OCI-LY7 (cell line): ENCODE measurements around the gene PACSIN3. TPM values are rescaled to one million over a fixed set of nuclear protein-coding genes. Genes with fewer than 3 reads are reported as not detected.
A peak's percentile ranks its signal among the peaks of the same experiment; 100 is the strongest.

Source experiments
- BruUV-seq: library from RNA; stranded (reverse); fragments of 400-500 nt; replicated peaks from 2 replicates; lab custom pipeline; 2021; lab: Mats Ljungman, UMichigan
- CTCF ChIA-PET: fragments of 300-600 bp; sonication (Branson Sonifier 250); formaldehyde crosslinking; loops from one replicate; lab custom pipeline; 2022; ENCODE audit warnings: antibody characterized with exemption; ENCODE audit not compliant: unreplicated experiment; lab: Charles Lee
- POLR2A ChIA-PET: fragments of 300-600 bp; sonication (Branson Sonifier 250); formaldehyde crosslinking; loops from one replicate; lab custom pipeline; 2022; ENCODE audit warnings: antibody characterized with exemption; lab: Charles Lee
- DNase-seq: peaks from one replicate; pipeline ENCODE4 v3.0.0-alpha.2; 2015; ENCODE audit warnings: low spot score
- H2AFZ ChIP-seq: fragments of 200-600 bp; sonication (generic), shearing (Covaris generic); 2 replicates; pipeline ENCODE4 v1.6.1; 2014; ENCODE audit warnings: mild to moderate bottlenecking, antibody characterized with exemption, low read length, moderate library complexity
- H3K27ac ChIP-seq: fragments of 200-600 bp; sonication (generic); 2 replicates; pipeline ENCODE4 v1.5.1; 2014; ENCODE audit warnings: mixed run types, low read depth, mild to moderate bottlenecking, moderate library complexity, low read length, inconsistent platforms; ENCODE audit not compliant: poor library complexity, severe bottlenecking
- H3K36me3 ChIP-seq: fragments of 200-600 bp; sonication (generic); 2 replicates; pipeline ENCODE4 v1.6.1; 2014; ENCODE audit warnings: mild to moderate bottlenecking, antibody characterized with exemption, low read length, moderate library complexity, mixed read lengths; ENCODE audit not compliant: insufficient read depth
- H3K4me1 ChIP-seq: fragments of 200-600 bp; sonication (generic); 2 replicates; pipeline ENCODE4 v1.5.1; 2014; ENCODE audit warnings: mild to moderate bottlenecking, low read length; ENCODE audit not compliant: insufficient read depth, poor library complexity, severe bottlenecking
- H3K4me2 ChIP-seq: fragments of 200-600 bp; sonication (generic); 2 replicates; pipeline ENCODE4 v1.6.1; 2014; ENCODE audit warnings: mild to moderate bottlenecking, low read length
- H3K4me3 ChIP-seq: fragments of 200-600 bp; sonication (generic); 2 replicates; pipeline ENCODE4 v1.5.1; 2014; ENCODE audit warnings: mild to moderate bottlenecking, low read depth, low read length; ENCODE audit not compliant: poor library complexity, severe bottlenecking
- H3K79me2 ChIP-seq: fragments of 200-600 bp; sonication (generic); 2 replicates; pipeline ENCODE4 v1.6.1; 2016; ENCODE audit warnings: low read depth, mild to moderate bottlenecking, low read length, moderate library complexity, mixed read lengths; ENCODE audit not compliant: insufficient read depth
- H3K9me2 ChIP-seq: fragments of 200-600 bp; sonication (generic); 2 replicates; pipeline ENCODE4 v1.6.1; 2016; ENCODE audit warnings: mild to moderate bottlenecking, low read length, mixed read lengths; ENCODE audit not compliant: insufficient read depth
- H3K9me3 ChIP-seq: fragments of 200-600 bp; sonication (generic); 2 replicates; pipeline ENCODE4 v1.6.1; 2014; ENCODE audit warnings: mild to moderate bottlenecking, mixed run types, low read length, mixed read lengths
- H4K20me1 ChIP-seq: fragments of 200-600 bp; sonication (generic); 2 replicates; pipeline ENCODE4 v1.6.1; 2014; ENCODE audit warnings: mild to moderate bottlenecking, antibody characterized with exemption, low read length, moderate library complexity, mixed read lengths; ENCODE audit not compliant: insufficient read depth
- EZH2phosphoT487 ChIP-seq: fragments of 200-600 bp; sonication (generic); IDR thresholded peaks from 2 replicates; pipeline ENCODE4 v1.6.1; 2018; ENCODE audit warnings: low read depth, borderline replicate concordance, mild to moderate bottlenecking, mixed run types, antibody characterized with exemption, low read length, moderate library complexity, mixed read lengths
- intact Hi-C: fragments of 100-400 bp; cut with micrococcal nuclease; formaldehyde crosslinking; loops from one replicate; pipeline ENCODE4 v1.10.0; 2022; ENCODE audit not compliant: unreplicated experiment
- total RNA-seq, 2 experiments: library from RNA; depleted of rRNA in 1 of 2; stranded (reverse); fragments of >200 nt in 1 of 2; shearing (Covaris generic) in 1 of 2; gene quantifications; 2 replicates each; pipeline ENCODE4 v1.2.3, GENCODE V29; 2014 to 2022
- TF ChIP-seq, protein P1 (sequence below): fragments of 200-600 bp; sonication (generic); conservative IDR thresholded peaks from 2 replicates; pipeline ENCODE4 v1.5.1; 2014; ENCODE audit warnings: mild to moderate bottlenecking, antibody characterized with exemption, low read length, moderate library complexity, mixed read lengths

Gene PACSIN3
- total RNA-seq, 2 experiments from 2014 or later = not detected

DNA sequence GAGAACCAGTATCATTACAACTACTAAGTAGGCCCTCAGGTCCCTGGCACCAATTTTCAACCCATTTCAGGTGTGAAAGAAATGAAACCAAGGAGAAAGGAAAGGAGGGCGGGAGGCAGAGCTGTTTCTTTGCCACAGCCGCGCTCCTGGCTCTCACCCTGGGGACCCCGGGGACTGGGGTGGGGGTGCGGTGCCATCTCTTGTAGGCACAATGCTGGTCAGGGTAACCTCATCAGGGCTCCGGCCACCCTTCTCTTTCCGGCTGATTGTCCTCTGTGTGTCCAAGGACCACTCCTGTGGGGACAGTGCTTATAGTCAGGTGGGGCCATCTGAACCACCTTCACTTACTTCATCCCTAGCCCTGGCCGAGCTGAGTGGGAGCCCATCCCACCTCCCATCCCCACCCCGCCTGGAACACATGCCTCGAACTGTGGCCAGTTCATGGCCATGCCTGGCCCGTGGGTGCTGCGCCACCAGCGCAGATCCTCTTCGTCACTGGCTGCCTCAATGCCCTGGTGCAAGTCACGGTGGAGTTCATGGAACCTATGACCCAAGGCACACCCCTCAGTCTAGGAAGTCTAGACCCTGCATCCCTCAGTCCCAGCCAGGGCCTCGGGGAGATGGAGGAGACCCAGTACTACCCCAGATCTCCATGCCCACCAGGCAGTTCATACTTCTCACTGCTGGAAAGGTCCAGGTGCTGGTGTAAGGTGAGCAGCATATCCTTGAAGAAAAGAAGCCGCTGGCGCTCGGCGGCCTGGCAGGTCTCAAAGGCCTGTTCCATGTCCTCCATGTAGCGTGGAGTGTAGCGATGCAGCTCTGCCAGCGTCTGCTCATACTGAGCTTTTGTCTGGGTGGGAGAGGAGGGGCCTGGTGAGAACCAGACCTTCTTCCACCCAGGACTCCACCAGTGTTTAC, 7.2 kb downstream of the PACSIN3 start:
- CTCF ChIA-PET = interaction anchor here (1.0 to 3.9 kb wide), 5 partner anchors 8 to 80 kb away, joined by 3 to 28 read pairs (median 3); partner anchors contain the start of gene ACP2
- DNase-seq = no peak
- no peak overlapping the region for H3K4me2 ChIP-seq
- H3K9me2 ChIP-seq = no peaks in the 10 kb centered on the region
- no peaks in the 10 kb centered on the region for H3K9me3 ChIP-seq
- no peak overlapping the region for H3K4me3 ChIP-seq
- intact Hi-C loops = loop anchor here (5.0 kb wide), 1 partner anchor 673 kb away; no protein-coding TSS in a partner anchor
- H4K20me1 ChIP-seq = peaks cover 9% of the 10 kb centered on the region; the same call in 1 of the 2 replicates
- no peak overlapping the region for H2AFZ ChIP-seq
- POLR2A ChIA-PET = interaction anchor here (1.0 to 3.3 kb wide), 6 partner anchors 27 to 81 kb away, joined by 3 to 15 read pairs (median 4); partner anchors contain the start of genes ACP2 and DDB2
- H3K79me2 ChIP-seq = peaks cover 24% of the 10 kb centered on the region
- peaks cover 23% of the 10 kb centered on the region for H3K36me3 ChIP-seq
- H3K27ac ChIP-seq = no peak overlapping the region
- no TSS peak for BruUV-seq
- TF ChIP-seq, protein P1, sequence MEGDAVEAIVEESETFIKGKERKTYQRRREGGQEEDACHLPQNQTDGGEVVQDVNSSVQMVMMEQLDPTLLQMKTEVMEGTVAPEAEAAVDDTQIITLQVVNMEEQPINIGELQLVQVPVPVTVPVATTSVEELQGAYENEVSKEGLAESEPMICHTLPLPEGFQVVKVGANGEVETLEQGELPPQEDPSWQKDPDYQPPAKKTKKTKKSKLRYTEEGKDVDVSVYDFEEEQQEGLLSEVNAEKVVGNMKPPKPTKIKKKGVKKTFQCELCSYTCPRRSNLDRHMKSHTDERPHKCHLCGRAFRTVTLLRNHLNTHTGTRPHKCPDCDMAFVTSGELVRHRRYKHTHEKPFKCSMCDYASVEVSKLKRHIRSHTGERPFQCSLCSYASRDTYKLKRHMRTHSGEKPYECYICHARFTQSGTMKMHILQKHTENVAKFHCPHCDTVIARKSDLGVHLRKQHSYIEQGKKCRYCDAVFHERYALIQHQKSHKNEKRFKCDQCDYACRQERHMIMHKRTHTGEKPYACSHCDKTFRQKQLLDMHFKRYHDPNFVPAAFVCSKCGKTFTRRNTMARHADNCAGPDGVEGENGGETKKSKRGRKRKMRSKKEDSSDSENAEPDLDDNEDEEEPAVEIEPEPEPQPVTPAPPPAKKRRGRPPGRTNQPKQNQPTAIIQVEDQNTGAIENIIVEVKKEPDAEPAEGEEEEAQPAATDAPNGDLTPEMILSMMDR = no peak
- TF ChIP-seq EZH2phosphoT487 = no peak
- H3K4me1 ChIP-seq = peaks cover 22% of the 10 kb centered on the region

DNA sequence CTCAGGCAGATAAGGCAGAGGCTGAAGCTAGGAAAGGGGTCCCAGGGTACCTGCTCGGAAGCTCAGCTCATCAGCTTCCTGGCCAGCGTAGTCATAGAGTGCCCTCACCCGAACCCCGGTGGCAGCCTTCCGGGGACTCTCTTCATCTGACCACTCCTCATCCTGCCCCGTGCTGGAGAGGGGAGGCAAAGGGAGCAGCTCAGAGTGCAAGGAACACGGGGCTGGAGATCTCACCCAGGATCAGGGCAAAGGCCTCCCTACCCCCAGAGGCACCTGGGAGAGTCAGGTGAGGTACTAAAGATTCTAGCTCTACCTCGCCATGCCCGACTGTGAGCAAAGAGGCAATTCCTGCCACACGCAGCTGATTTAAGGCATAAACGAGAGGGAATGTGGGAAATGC, 7.9 kb downstream of the PACSIN3 start:
- Histone ChIP-seq H3K9me3 (no peaks in the 10 kb centered on the region), H3K4me2 (peak overlapping the region; percentile 84; the same call in 1 of the 2 replicates), H2AFZ (0 out of 2 replicates have a peak overlapping the region, but pooled peaks have one; percentile 95), H3K79me2 (peaks cover 31% of the 10 kb centered on the region), H3K9me2 (no peaks in the 10 kb centered on the region), H3K4me3 (no peak overlapping the region), H3K27ac (no peak overlapping the region), H4K20me1 (peaks cover 9% of the 10 kb centered on the region; the same call in 1 of the 2 replicates), H3K36me3 (peaks cover 29% of the 10 kb centered on the region), H3K4me1 (peaks cover 22% of the 10 kb centered on the region)
- ChIA-PET CTCF (interaction anchor here (1.2 to 3.9 kb wide), 4 partner anchors 38 to 81 kb away, joined by 3 to 28 read pairs (median 11); partner anchors contain the start of gene ACP2), POLR2A (interaction anchor here (0.6 to 3.3 kb wide), 9 partner anchors 24 to 302 kb away, joined by 3 to 15 read pairs (median 4); partner anchors contain the start of genes ACP2 and DDB2)
- no peak for DNase-seq
- TF ChIP-seq, protein P1 = no peak
- no peak for TF ChIP-seq EZH2phosphoT487
- intact Hi-C loops = loop anchor here (5.0 kb wide), 1 partner anchor 674 kb away; no protein-coding TSS in a partner anchor
- BruUV-seq = no TSS peak
